Cardiac muscle cell (in vitro differentiated cells and primary cell): ENCODE data around the gene ZNF575. TPM values are rescaled to one million over a fixed set of nuclear protein-coding genes. Genes with fewer than 3 reads are reported as not detected.

Experiments
- DNase-seq, 2 donors: peaks; one replicate each; pipeline versions ENCODE4 v3.0.0 to v3.0.0-alpha.2; 2010 to 2017; ENCODE audit warnings: low read depth in 1 of 2, low spot score in 1 of 2
- H3K27ac ChIP-seq: fragments of 200-600 bp; sonication (generic); 2 replicates; pipeline ENCODE4 v1.5.1; 2016
- H3K27me3 ChIP-seq: fragments of 200-600 bp; sonication (generic); 2 replicates; pipeline ENCODE4 v1.6.0; 2016; ENCODE audit warnings: control low read depth
- H3K36me3 ChIP-seq: fragments of 200-600 bp; sonication (generic); 2 replicates; pipeline ENCODE4 v1.5.1; 2016; ENCODE audit warnings: control low read depth
- H3K4me1 ChIP-seq: fragments of 200-600 bp; sonication (generic); 2 replicates; pipeline ENCODE4 v1.8.1; 2017; ENCODE audit warnings: low read depth, mild to moderate bottlenecking, mixed run types
- H3K4me3 ChIP-seq: fragments of 200-600 bp; sonication (generic); 2 replicates; pipeline ENCODE4 v1.5.1; 2016; ENCODE audit warnings: mild to moderate bottlenecking
- H3K9me3 ChIP-seq: fragments of 200-600 bp; sonication (generic); 2 replicates; pipeline ENCODE4 v1.5.1; 2017; ENCODE audit warnings: low read depth, mild to moderate bottlenecking, control low read depth
- CTCF ChIP-seq: IDR thresholded peaks from 2 replicates; pipeline ENCODE4 v1.5.1; 2012; ENCODE audit warnings: low read depth, mild to moderate bottlenecking, low read length
- polyA plus RNA-seq: library from polyadenylated mRNA; unstranded; fragments of >200 nt; fragmentation: Nextera tagmentation; extraction: Ambion mirVana; gene quantifications from 2 replicates; pipeline ENCODE4 v1.2.1, GENCODE V29; 2016
- total RNA-seq: library from RNA; depleted of rRNA; stranded (reverse); fragments of >200 nt; gene quantifications from 2 replicates; pipeline ENCODE4 v1.2.3, GENCODE V29; 2016

ZNF575 gene
- total and polyA plus RNA-seq, 2 experiments from 2014 or later, result 3.3 TPM; not detected in 1

- Histone ChIP-seq H3K4me3 (no peak overlapping the region), H3K4me1 (no peaks in the 10 kb centered on the region), H3K9me3 (no peaks in the 10 kb centered on the region), H3K27ac (no peak overlapping the region), H3K36me3 (peaks cover 42% of the 10 kb centered on the region), H3K27me3 (no peaks in the 10 kb centered on the region)
- no peak for TF ChIP-seq CTCF
- DNase-seq, result no peak
These were observed 15.7 kb downstream of the ZNF575 start for GRCh38 chr19:43548706-43549105.

GRCh38 chr19:43551399-43552197 is 18.6 kb downstream of the ZNF575 start:
- Histone ChIP-seq H3K4me3 (no peak overlapping the region), H3K9me3 (no peaks in the 10 kb centered on the region), H3K27me3 (no peaks in the 10 kb centered on the region), H3K27ac (no peak overlapping the region), H3K4me1 (no peaks in the 10 kb centered on the region), H3K36me3 (peaks cover 32% of the 10 kb centered on the region)
- no peak for TF ChIP-seq CTCF
- no peak for DNase-seq

- H3K36me3 ChIP-seq, result peaks cover 32% of the 10 kb centered on the region
- H3K9me3 ChIP-seq, result no peaks in the 10 kb centered on the region
- no peak overlapping the region for H3K4me3 ChIP-seq
- H3K27ac ChIP-seq, result no peak overlapping the region
- no peaks in the 10 kb centered on the region for H3K4me1 ChIP-seq
- no peak for TF ChIP-seq CTCF
- no peak for DNase-seq
- no peaks in the 10 kb centered on the region for H3K27me3 ChIP-seq
These were observed 19.1 kb downstream of the ZNF575 start for GRCh38 chr19:43552198-43552450.

GRCh38 chr19:43552616-43553015 is 19.6 kb downstream of the ZNF575 start:
- Histone ChIP-seq H3K9me3 (no peaks in the 10 kb centered on the region), H3K4me1 (no peaks in the 10 kb centered on the region), H3K27me3 (no peaks in the 10 kb centered on the region), H3K27ac (no peak overlapping the region), H3K4me3 (no peak overlapping the region), H3K36me3 (peaks cover 32% of the 10 kb centered on the region)
- no peak for DNase-seq
- no peak for TF ChIP-seq CTCF

DNA sequence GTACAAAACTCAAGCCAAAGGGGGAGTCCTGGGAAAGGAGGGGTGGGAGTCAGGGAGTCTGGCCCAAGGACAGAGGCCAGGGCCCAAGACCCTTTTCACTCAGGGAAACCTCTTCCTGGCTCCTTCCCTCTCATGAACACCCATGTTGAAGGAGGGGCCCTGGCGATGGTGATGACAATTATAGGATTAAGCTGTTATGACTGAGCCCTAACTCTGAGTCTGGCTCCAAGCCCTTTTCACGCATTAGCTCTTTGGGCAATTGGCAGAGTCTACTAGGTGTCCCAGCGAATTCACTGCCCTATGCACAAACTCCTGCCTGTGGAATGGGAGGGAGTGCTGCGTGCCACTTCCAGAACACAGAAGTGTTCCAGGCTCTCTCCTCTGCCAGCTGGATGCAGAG is 20.7 kb downstream of the ZNF575 start:
- H3K36me3 ChIP-seq, result peaks cover 38% of the 10 kb centered on the region
- no peaks in the 10 kb centered on the region for H3K4me1 ChIP-seq
- no peak for TF ChIP-seq CTCF
- H3K9me3 ChIP-seq, result no peaks in the 10 kb centered on the region
- H3K4me3 ChIP-seq, result no peak overlapping the region
- DNase-seq, result no peak
- no peak overlapping the region for H3K27ac ChIP-seq
- H3K27me3 ChIP-seq, result no peaks in the 10 kb centered on the region
